HUES64 (cell line): Measurements from ENCODE around the gene ZNF19. TPM values are rescaled to one million over a fixed set of nuclear protein-coding genes. Genes with fewer than 3 reads are reported as not detected.

Experiments used
- H3K27ac ChIP-seq: 2 replicates; pipeline ENCODE4 v1.7.0; 2013; ENCODE audit warnings: low read depth, low read length, inconsistent platforms
- H3K27me3 ChIP-seq: 2 replicates; pipeline ENCODE4 v1.6.1; 2013; ENCODE audit warnings: mild to moderate bottlenecking, low read length; ENCODE audit not compliant: insufficient read depth
- H3K36me3 ChIP-seq: 2 replicates; pipeline ENCODE4 v1.6.1; 2013; ENCODE audit warnings: mild to moderate bottlenecking, low read length; ENCODE audit not compliant: insufficient read depth
- H3K4me1 ChIP-seq: 2 replicates; pipeline ENCODE4 v1.6.1; 2013; ENCODE audit warnings: mild to moderate bottlenecking, low read length, moderate library complexity; ENCODE audit not compliant: insufficient read depth
- H3K4me3 ChIP-seq: 2 replicates; pipeline ENCODE4 v1.5.1; 2013; ENCODE audit warnings: mild to moderate bottlenecking, low read length, moderate library complexity
- H3K9ac ChIP-seq: 2 replicates; pipeline ENCODE4 v1.6.1; 2013; ENCODE audit warnings: mild to moderate bottlenecking, low read depth, low read length
- H3K9me3 ChIP-seq: 2 replicates; pipeline ENCODE4 v1.6.1; 2013; ENCODE audit warnings: low read depth, low read length; ENCODE audit not compliant: insufficient read depth
- WGBS: fragments of 150-250, 120-280 bp; methylation state at CpG from one replicate; pipeline ENCODE4 v1.1.7; 2013; ENCODE audit warnings: missing lambda C conversion rate; 5-methylcytosine and 5-hydroxymethylcytosine counted together
- polyA plus RNA-seq, 2 experiments: library from polyadenylated mRNA; stranded (reverse); fragments of 50-300 nt; gene quantifications; one replicate each; pipeline ENCODE4 v1.2.3, GENCODE V29; 2013

Gene ZNF19
- 2.0 TPM for polyA plus RNA-seq (2013, experiment 1 of 2)
- 3.1 TPM for polyA plus RNA-seq (2013, experiment 2 of 2)

- H3K9me3 ChIP-seq, result no peaks in the 10 kb centered on the region
- H3K9ac ChIP-seq, result no peak within 1 kb of the TSS
- 92% methylated on average over 22 of the region's 22 CpGs for WGBS
- no peak within 1 kb of the TSS for H3K27ac ChIP-seq
- H3K36me3 ChIP-seq, result no peaks in the 10 kb centered on the region
- peaks cover 6% of the 10 kb centered on the region; the same call in 1 of the 2 replicates for H3K27me3 ChIP-seq
- no peaks in the 10 kb centered on the region for H3K4me1 ChIP-seq
- H3K4me3 ChIP-seq, result no peak within 1 kb of the TSS
Observed at GRCh38 chr16:71489122-71489521, at the start of gene ZNF19. Gene ZNF19 (minus strand): TSS chr16:71489324. CDS start chr16:71482114, 7,210 bp downstream.

- Histone ChIP-seq H3K4me3 (no peak overlapping the region), H3K9ac (no peak overlapping the region), H3K27ac (no peak overlapping the region), H3K27me3 (no peaks in the 10 kb centered on the region), H3K36me3 (no peaks in the 10 kb centered on the region), H3K9me3 (no peaks in the 10 kb centered on the region), H3K4me1 (no peaks in the 10 kb centered on the region)
- 69% methylated on average over 6 of the region's 6 CpGs for WGBS
Observed at GRCh38 chr16:71537643-71538042, 48.5 kb upstream of the ZNF19 start.

GRCh38 chr16:71536752-71537499, 47.8 kb upstream of the ZNF19 start:
- H3K4me1 ChIP-seq, result no peaks in the 10 kb centered on the region
- H3K9ac ChIP-seq, result no peak overlapping the region
- H3K27ac ChIP-seq, result no peak overlapping the region
- no peaks in the 10 kb centered on the region for H3K27me3 ChIP-seq
- H3K9me3 ChIP-seq, result no peaks in the 10 kb centered on the region
- H3K4me3 ChIP-seq, result no peak overlapping the region
- 94% methylated on average over 28 of the region's 28 CpGs for WGBS
- no peaks in the 10 kb centered on the region for H3K36me3 ChIP-seq

GRCh38 chr16:71532366-71532765, 43.2 kb upstream of the ZNF19 start:
- Histone ChIP-seq H3K27ac (no peak overlapping the region), H3K9me3 (no peaks in the 10 kb centered on the region), H3K4me1 (no peaks in the 10 kb centered on the region), H3K27me3 (no peaks in the 10 kb centered on the region), H3K36me3 (no peaks in the 10 kb centered on the region), H3K9ac (no peak overlapping the region), H3K4me3 (no peak overlapping the region)
- 93% methylated on average over 3 of the region's 3 CpGs for WGBS

GRCh38 chr16:71528863-71529262, 39.7 kb upstream of the ZNF19 start:
- H3K36me3 ChIP-seq, result no peaks in the 10 kb centered on the region
- peaks cover 24% of the 10 kb centered on the region for H3K4me1 ChIP-seq
- no peaks in the 10 kb centered on the region for H3K9me3 ChIP-seq
- no peak overlapping the region for H3K9ac ChIP-seq
- no peak overlapping the region for H3K4me3 ChIP-seq
- no peak overlapping the region for H3K27ac ChIP-seq
- WGBS, result 96% methylated on average over 4 of the region's 4 CpGs
- H3K27me3 ChIP-seq, result no peaks in the 10 kb centered on the region

- Histone ChIP-seq H3K27ac (no peak overlapping the region), H3K9me3 (no peaks in the 10 kb centered on the region), H3K36me3 (no peaks in the 10 kb centered on the region), H3K4me3 (no peak overlapping the region), H3K27me3 (no peaks in the 10 kb centered on the region), H3K4me1 (peaks cover 24% of the 10 kb centered on the region), H3K9ac (no peak overlapping the region)
- 94% methylated on average over 1 of the region's 1 CpG for WGBS
Observed at GRCh38 chr16:71528257-71528656, 39.1 kb upstream of the ZNF19 start.

GRCh38 chr16:71526111-71526631, 37.0 kb upstream of the ZNF19 start, which contains the start of gene CHST4:
Gene CHST4 (plus strand): TSS chr16:71526426. CDS start chr16:71536678, 10,252 bp downstream.
- H3K27ac ChIP-seq, result peak within 1 kb of the TSS; percentile 92
- peak within 1 kb of the TSS; percentile 55 for H3K4me3 ChIP-seq
- peaks cover 24% of the 10 kb centered on the region for H3K4me1 ChIP-seq
- 0% methylated on average over 9 of the region's 9 CpGs for WGBS
- no peaks in the 10 kb centered on the region for H3K36me3 ChIP-seq
- H3K9me3 ChIP-seq, result no peaks in the 10 kb centered on the region
- H3K27me3 ChIP-seq, result no peaks in the 10 kb centered on the region
- H3K9ac ChIP-seq, result peak within 1 kb of the TSS; percentile 75

- Histone ChIP-seq H3K4me1 (peaks cover 24% of the 10 kb centered on the region), H3K4me3 (peak overlapping the region; percentile 55), H3K36me3 (no peaks in the 10 kb centered on the region), H3K27ac (peak overlapping the region; percentile 92), H3K9me3 (no peaks in the 10 kb centered on the region), H3K9ac (peak overlapping the region; percentile 75; the same call in 1 of the 2 replicates), H3K27me3 (no peaks in the 10 kb centered on the region)
- 61% methylated on average over 12 of the region's 16 CpGs for WGBS
Observed at GRCh38 chr16:71524566-71525553, 35.7 kb upstream of the ZNF19 start.

- whole genome bisulfite sequencing, result 89% methylated on average over 3 of the region's 3 CpGs
- H3K4me3 ChIP-seq, result no peak overlapping the region
- H3K27ac ChIP-seq, result no peak overlapping the region
- H3K27me3 ChIP-seq, result no peaks in the 10 kb centered on the region
- H3K36me3 ChIP-seq, result no peaks in the 10 kb centered on the region
- H3K9ac ChIP-seq, result no peak overlapping the region
- peaks cover 13% of the 10 kb centered on the region for H3K4me1 ChIP-seq
- H3K9me3 ChIP-seq, result no peaks in the 10 kb centered on the region
Observed at GRCh38 chr16:71520550-71520949, 31.4 kb upstream of the ZNF19 start.

GRCh38 chr16:71515026-71515425, 25.9 kb upstream of the ZNF19 start:
- no peaks in the 10 kb centered on the region for H3K27me3 ChIP-seq
- H3K4me1 ChIP-seq, result peaks cover 6% of the 10 kb centered on the region
- H3K27ac ChIP-seq, result no peak overlapping the region
- no peak overlapping the region for H3K4me3 ChIP-seq
- H3K9ac ChIP-seq, result no peak overlapping the region
- H3K36me3 ChIP-seq, result no peaks in the 10 kb centered on the region
- 0 out of 2 replicates have a peak, but pooled peaks cover 3% of the 10 kb centered on the region for H3K9me3 ChIP-seq
- WGBS, result 78% methylated on average over 3 of the region's 3 CpGs

- H3K9me3 ChIP-seq, result 0 out of 2 replicates have a peak, but pooled peaks cover 3% of the 10 kb centered on the region
- WGBS, result 92% methylated on average over 7 of the region's 7 CpGs
- H3K4me3 ChIP-seq, result no peak overlapping the region
- H3K27me3 ChIP-seq, result no peaks in the 10 kb centered on the region
- no peak overlapping the region for H3K9ac ChIP-seq
- H3K36me3 ChIP-seq, result no peaks in the 10 kb centered on the region
- H3K27ac ChIP-seq, result no peak overlapping the region
- peaks cover 6% of the 10 kb centered on the region for H3K4me1 ChIP-seq
Observed at GRCh38 chr16:71514476-71514875, 25.4 kb upstream of the ZNF19 start.
